Measurements from ENCODE around the gene SMARCC1.
A peak's percentile ranks its signal among the peaks of the same experiment; 100 is the strongest.

Gene SMARCC1

DNA sequence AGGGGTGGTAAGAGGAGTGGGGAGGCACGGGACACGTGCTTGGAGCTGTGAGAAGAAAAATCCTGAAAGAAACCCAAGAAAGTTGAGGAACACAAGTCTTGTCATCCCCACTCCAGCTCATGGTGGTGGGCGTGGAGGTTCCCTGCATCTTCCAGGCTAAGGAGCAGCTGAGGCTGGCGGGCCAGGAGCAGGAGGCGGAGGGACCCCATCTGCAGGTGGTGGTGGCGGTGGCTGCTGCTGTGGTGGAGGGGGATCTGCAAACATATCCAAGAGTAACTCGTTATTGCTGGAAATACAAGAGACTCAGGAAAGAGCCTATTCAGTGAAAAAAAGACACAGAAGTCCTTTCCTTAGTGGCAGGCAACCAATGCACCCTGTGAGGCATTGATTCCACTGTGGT, 193.6 kb downstream of the SMARCC1 start:
- DNase-seq (ENCODE audit: low read depth in 3 of 3), result no peak

DNA sequence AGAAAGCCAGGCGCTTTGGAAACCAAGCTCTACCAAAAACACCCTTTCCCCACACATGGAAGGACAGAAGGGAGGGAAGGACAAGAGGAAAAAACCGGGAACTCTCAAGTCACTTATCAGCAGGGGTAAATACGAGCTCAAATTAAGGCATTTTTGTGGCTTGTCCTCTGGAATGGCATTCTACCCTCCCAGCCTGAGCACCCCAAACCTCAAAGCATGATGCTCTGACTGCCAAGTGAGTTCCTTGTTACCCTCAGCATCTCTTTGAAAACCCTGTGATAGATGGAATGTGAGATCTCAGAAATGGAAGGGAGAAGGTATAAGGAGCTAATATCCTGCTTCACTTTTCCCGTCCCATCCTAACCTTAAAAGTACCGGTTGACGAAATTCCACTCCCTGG, 194.9 kb downstream of the SMARCC1 start:
- DNase-seq (ENCODE audit: low read depth in 3 of 3), result no peak

DNA sequence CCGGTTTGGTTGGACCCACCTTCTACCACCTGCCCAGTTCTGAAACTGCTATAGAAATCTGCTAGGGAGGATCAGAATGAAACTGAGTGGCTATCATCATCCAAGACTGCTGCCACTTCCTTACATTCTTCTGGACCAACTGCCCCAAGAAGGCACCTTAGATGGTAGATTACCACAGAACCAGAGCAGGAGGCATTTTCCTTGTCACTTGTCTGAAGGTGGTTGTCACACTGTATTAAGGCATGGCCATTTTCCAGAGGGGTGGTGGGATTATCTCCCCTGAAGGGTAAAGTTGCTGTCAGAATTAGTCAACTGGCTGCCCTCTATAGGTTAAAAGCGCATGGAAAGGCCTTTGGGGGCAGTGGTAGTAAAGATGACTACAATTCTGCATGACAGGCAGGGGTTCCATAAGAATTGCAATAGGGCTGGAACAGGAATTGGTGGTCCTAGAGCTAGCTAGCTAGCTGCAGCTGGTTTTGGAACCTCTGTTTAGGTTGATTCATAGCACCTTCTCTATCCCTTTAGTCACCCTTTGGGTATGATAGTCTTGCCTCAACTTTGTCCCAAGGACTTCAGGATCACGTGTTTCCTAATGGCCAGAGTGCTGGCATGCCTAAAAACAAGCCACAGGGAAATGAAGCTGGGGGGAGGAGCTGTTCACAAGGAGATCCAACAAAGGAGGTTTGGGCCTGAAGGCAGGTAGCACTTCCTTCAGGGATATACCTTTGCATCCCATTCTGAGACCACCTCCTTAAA, 198.2 kb downstream of the SMARCC1 start:
- DNase-seq (ENCODE audit: low read depth in 3 of 3), result no peak

GRCh38 chr3:47581835-47582234, 199.9 kb downstream of the SMARCC1 start:
- no peak for DNase-seq (ENCODE audit: low read depth in 3 of 3)

DNA sequence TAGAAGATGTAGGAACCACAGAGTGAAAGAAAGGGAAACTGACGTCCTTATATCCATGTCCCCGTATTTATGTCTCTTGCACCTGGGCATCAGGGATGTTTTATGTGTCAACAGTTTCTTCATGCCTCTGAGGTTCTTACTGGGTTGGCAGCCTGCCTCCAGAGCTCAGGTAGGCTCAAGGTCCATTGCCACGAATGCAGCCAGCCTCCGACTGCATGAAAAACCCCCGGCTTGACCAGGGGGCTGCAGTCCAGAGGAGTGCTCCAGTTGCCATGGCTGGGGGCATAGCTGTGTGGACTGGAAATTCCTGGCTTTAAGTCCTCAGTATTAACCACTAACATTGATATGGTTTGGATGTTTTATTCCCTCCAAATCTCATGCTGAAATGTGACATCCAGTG, 200.3 kb downstream of the SMARCC1 start:
- DNase-seq (ENCODE audit: low read depth in 3 of 3), result no peak

DNA sequence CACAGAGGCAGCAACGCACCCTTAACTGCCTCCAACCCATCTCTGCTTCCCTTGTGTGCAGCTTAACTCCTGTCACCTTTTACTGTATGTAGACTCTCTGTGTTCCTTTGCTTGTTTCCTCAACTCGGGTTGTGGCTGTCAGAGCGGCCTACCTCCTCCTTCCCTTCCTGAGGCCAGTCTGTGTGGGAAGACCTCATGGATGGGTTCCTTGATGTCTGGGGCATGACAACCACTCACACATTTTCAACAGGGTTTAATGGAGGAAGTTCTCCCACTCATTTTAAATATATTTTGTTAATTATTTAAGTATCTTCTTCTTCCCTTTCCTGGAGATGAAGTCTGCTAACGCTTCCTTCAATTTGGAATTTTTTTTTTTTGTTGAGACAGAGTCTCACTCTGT, 201.2 kb downstream of the SMARCC1 start:
- no peak for DNase-seq (ENCODE audit: low read depth in 3 of 3)

DNA sequence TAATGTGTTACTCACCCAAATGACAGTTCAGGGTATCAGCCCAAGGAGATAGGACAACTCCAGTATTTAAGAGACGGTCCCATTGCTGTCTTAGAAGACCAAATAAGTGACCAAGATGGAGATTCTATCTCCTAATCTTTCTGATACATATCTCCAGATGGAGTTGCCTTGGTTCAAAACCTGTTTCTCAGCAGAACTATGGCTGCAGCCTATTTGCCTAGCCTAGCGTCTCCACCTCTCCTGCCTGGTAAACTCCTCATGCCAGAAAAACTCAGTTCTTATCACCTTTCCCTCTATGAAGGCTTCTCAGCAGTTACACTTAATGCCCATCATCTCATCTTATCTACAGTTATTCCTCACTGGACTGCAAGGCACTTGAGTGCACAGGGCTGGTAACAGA, 201.8 kb downstream of the SMARCC1 start:
- DNase-seq (ENCODE audit: low read depth in 3 of 3), result no peak

DNA sequence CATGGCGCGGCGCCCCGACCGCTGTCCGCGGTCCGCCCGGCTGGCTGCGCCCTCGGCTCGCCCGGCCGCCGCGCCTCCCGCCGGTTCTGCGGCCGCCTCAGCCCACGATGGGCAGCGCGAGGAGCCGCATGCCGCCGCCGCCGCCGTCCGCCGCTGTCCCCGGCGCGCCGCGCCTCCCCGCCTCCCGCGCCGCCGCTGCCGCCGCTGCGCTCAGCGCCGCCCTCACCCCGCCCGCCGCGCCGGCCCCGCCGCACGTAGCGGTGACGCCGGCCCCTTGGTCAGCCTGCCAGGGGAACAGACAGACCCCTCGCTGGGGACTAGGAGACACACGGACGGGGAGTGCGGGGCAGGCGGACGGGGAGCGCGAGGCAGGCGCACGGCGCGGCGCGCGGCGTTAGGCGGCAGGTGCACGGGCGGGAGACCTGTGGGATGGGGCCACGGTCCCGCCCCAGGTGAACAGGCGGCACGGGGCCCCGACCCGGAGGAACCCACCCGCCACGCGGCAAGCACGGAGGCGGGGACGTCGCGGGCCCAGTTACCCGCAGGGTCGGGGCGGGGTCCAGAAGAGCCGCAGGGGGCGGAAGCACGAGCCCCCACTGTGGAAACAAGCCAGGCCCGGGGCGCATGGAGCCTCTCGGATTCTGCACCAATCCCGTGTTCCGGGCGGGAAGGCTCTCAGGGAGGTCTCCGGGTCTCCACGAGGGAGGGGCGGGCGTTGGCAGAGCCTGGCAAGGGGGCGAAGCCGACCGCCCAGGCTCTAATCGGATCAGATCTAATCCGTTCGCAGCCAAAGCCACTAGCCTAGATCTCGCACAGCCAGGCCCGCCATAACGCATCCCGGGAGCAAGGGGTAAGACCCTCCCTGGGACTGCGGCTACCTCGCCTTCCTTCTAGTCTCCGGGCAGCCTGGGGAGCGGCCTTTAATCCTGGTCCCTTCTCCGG, 202.7 kb downstream of the SMARCC1 start, which contains the start of gene CSPG5:
CSPG5 (minus strand) TSS at position 175 of the 942 bp plus-strand sequence; CDS start at position 3, 172 bp downstream.
- peak in 1 of 3 donors; percentile 15 for DNase-seq (ENCODE audit: low read depth in 3 of 3)

DNA sequence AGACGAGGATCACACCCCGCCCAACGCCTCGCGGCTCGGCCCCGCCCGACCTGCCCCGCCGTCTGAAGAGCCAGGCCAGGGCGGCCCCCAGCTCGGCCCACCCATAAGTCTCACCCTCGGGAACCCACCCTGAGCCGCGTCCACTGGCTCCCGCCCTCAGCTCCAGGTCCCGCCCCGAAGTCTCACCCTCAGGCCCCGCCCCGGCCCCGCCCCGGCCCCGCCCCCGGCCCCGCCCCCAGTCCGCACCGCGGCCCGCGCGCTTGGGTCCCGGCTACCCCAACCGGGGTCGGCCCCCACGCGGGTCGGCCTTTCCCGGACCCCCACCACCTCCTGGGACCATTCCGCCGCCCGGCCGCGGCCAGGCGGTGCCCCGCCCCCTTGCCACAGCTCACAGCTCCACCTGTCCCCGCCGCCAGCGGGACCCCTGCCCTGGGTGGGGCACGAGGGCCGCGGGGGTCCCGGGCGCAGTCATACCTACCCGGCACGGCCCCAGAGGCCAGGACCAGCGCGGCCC, 203.5 kb downstream of the SMARCC1 start:
- peak in 2 of 3 donors; percentile 10 to 40 for DNase-seq (ENCODE audit: low read depth in 3 of 3)

DNA sequence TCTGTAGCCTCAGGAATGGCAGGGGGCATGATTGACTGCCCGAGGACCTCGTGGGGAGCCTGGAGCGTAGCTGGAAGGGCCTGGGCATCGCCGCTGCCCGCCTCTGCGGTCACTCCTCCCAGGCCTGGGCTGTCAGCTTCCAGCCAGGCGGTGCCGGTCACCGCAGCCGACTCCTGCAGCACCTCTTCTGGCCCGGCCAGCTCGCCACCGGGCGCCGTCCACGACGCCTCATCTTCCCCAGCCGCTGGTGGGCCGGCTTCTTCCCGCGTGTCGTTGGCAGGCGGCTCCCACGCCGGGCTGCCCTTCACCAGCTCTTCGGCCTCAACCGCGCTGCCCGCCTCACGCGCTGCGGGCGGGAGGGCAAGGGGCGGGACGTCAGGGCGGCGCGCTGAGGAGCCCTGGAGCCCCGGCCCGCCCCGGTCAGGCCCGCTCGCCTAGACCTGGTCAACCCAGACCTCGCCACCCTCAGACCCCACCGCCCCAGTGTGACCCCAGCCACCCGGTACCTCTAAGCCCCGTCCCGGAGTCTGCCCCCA, 204.0 kb downstream of the SMARCC1 start:
- DNase-seq (ENCODE audit: low read depth in 3 of 3), result no peak

DNA sequence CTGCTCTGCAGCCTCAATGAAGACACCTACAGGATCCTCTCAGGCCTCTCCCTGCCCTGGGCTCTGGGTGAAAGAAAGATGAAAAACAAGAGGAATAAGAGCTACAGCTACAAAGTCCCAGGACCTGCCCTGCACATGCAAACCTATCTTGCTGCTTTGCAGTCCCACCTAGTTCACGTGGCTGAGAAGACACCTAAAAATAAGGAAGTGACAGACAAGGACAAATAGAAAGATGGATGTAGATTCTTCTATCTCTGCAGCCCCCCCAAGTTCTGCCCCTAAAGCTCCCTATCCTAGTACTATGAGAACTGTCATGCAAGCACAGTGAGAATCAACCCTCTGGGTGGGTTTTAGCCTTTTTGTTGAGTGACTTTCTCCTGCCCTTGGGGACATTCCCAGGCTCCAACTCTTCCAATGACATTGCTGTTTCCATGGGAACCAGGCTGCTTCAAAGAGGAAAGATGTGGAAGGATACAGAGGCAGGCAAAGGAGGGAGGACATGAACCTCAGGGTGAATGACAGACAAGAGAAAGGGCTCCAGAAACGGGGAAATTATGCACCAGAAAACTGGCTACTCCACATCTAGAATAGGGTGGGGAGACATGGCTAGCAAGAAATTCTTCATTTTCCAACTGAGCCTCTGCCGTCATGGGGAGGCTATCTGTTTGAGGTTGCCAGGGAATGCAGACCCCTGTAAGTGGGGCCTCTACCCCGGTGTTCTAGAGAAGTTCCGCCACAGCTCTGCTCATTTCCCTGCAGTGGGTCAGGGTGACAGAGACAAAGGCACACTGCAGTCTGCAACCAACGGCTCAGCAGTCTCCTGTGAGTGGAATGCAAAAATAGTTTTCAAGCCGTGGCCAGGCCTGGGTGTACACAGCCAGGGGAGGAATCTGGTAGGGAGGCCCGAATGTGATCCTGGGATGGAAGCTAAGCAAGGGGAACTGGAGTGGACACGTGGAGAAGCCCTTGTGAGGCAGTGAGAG, 208.2 kb downstream of the SMARCC1 start:
- DNase-seq (ENCODE audit: low read depth in 3 of 3), result no peak

- DNase-seq (ENCODE audit: low read depth in 3 of 3), result no peak
Observed at GRCh38 chr3:47571391-47572175, 210.1 kb downstream of the SMARCC1 start.

DNA sequence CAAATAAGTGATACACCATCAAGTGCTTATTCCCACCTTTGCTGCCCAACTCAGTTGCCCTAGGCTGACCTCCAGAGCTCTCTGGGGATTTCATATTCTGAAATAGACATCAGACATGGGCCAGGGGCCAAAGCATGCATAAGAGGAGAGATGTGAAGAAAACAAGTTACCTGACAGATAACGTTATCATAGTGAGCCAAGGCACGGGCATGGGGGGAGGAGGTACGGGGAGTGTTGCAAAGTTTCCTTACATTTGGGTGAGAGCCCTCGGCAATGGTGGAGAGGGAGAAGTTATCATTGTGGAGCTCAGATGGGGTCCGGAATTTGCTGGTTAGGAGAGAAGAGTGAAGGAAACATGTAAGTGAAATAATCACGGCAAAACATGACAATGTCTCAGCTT, 212.8 kb downstream of the SMARCC1 start:
- no peak for DNase-seq (ENCODE audit: low read depth in 3 of 3)

- DNase-seq (ENCODE audit: low read depth in 3 of 3), result no peak
Observed at GRCh38 chr3:47567149-47567548, 214.5 kb downstream of the SMARCC1 start.

GRCh38 chr3:47566667-47567066, 215.0 kb downstream of the SMARCC1 start:
- DNase-seq (ENCODE audit: low read depth in 3 of 3), result no peak

GRCh38 chr3:47565734-47566550, 215.8 kb downstream of the SMARCC1 start:
- DNase-seq (ENCODE audit: low read depth in 3 of 3), result no peak

DNA sequence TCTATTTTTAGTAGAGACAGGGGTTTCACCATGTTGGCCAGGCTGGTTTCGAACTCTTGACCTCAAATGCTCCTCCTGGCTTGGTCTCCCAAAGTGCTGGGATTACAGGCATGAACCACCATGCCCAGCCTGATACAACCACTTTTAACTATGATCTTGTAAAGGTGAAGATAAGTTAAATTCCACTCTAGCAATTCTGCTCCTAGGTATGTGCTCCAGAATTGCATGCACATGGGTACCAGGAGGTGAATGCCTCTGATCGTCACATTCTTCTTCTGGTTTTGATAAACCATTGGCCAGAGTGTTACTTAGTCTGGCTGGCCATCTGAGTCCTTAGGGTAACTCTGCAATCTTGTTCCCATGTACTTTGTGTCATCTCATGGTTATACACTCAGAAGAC, 225.3 kb downstream of the SMARCC1 start:
- DNase-seq (ENCODE audit: low read depth in 3 of 3), result no peak

- no peak for DNase-seq (ENCODE audit: low read depth in 3 of 3)
Observed at GRCh38 chr3:47554335-47554734, 227.4 kb downstream of the SMARCC1 start.

DNA sequence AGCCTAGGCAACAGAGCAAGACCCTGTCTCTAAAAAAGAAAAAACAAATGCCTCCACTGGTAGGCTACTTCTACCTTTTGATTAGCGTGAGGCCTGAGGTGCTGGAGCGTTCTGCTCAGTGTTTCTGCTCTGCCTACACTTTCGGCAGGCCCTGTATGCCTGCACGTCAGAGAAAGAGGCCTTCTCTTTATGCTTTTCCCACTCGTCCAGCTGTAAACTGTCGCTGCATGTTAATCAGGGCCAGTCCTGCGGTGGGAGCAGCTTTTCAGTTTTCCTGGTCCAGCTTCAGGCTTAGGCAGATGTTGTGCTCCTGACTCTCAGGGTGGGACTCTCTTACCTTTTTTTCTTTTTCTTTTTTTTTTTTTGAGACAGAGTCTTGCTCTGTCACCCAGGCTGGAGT, 228.3 kb downstream of the SMARCC1 start:
- no peak for DNase-seq (ENCODE audit: low read depth in 3 of 3)

All from stimulated activated CD4-positive, alpha-beta T cell treated with anti-CD3 and anti-CD28 coated beads, TNF-alpha, amount 100 ng/mL, for 48 hours (primary cell).